Smooth muscle cell (in vitro differentiated cells): ENCODE data around the gene CNBP. TPM values are rescaled to one million over a fixed set of nuclear protein-coding genes. Genes with fewer than 3 reads are reported as not detected.

Experiments
- DNase-seq: peaks from one replicate; lab custom pipeline; 2025; ENCODE audit not compliant: unreplicated experiment; lab: John Stamatoyannopoulos, UW
- H2AFZ ChIP-seq: fragments of 200-600 bp; sonication (generic); 2 replicates; pipeline ENCODE4 v1.6.0; 2016; ENCODE audit warnings: antibody characterized with exemption, low read depth, mild to moderate bottlenecking
- H3F3A ChIP-seq: fragments of 200-600 bp; sonication (generic); 2 replicates; pipeline ENCODE4 v1.6.0; 2017; ENCODE audit warnings: antibody characterized with exemption, low read depth
- H3K27ac ChIP-seq: fragments of 200-600 bp; sonication (generic); 2 replicates; pipeline ENCODE4 v1.5.1; 2016; ENCODE audit warnings: low read depth, mild to moderate bottlenecking
- H3K27me3 ChIP-seq: fragments of 200-600 bp; sonication (generic); 2 replicates; pipeline ENCODE4 v1.6.1; 2016; ENCODE audit warnings: low read depth, mild to moderate bottlenecking
- H3K36me3 ChIP-seq: fragments of 200-600 bp; sonication (generic); 2 replicates; pipeline ENCODE4 v1.5.1; 2016; ENCODE audit warnings: low read depth
- H3K4me1 ChIP-seq: fragments of 200-600 bp; sonication (generic); 2 replicates; pipeline ENCODE4 v1.5.1; 2016; ENCODE audit warnings: low read depth
- H3K4me2 ChIP-seq: fragments of 200-600 bp; sonication (generic); 2 replicates; pipeline ENCODE4 v1.6.0; 2016; ENCODE audit warnings: mild to moderate bottlenecking
- H3K4me3 ChIP-seq: fragments of 200-600 bp; sonication (generic); 2 replicates; pipeline ENCODE4 v1.5.1; 2016; ENCODE audit warnings: mild to moderate bottlenecking
- H3K79me2 ChIP-seq: fragments of 200-600 bp; sonication (generic); 2 replicates; pipeline ENCODE4 v1.6.0; 2016; ENCODE audit warnings: low read depth, mild to moderate bottlenecking
- H3K9ac ChIP-seq: fragments of 200-600 bp; sonication (generic); 2 replicates; pipeline ENCODE4 v1.6.0; 2016; ENCODE audit warnings: low read depth
- H3K9me3 ChIP-seq: fragments of 200-600 bp; sonication (generic); replicated peaks from 2 replicates; pipeline ENCODE4 v1.5.1; 2016; ENCODE audit warnings: low read depth
- H4K20me1 ChIP-seq: fragments of 200-600 bp; sonication (generic); 2 replicates; pipeline ENCODE4 v1.6.0; 2016; ENCODE audit warnings: low read depth
- WGBS: methylation state at CpG from one replicate; pipeline ENCODE4 v1.1.7; 2016; ENCODE audit warnings: low lambda C conversion rate; 5-methylcytosine and 5-hydroxymethylcytosine counted together
- polyA plus RNA-seq: library from polyadenylated mRNA; unstranded; fragments of >200 nt; fragmentation: Nextera tagmentation; extraction: Ambion mirVana; gene quantifications from 2 replicates; pipeline ENCODE4 v1.2.1, GENCODE V29; 2016
- total RNA-seq: library from RNA; depleted of rRNA; stranded (reverse); fragments of >200 nt; gene quantifications from 2 replicates; pipeline ENCODE4 v1.2.3, GENCODE V29; 2014
- TF ChIP-seq, protein P1 (sequence below): fragments of 200-600 bp; sonication (generic); IDR thresholded peaks from 2 replicates; pipeline ENCODE4 v1.5.1; 2017; ENCODE audit warnings: borderline replicate concordance, mild to moderate bottlenecking, antibody characterized with exemption; ENCODE audit not compliant: insufficient read depth, poor library complexity, severe bottlenecking

Gene CNBP
- total and polyA plus RNA-seq, 2 experiments from 2014 or later = 181 to 198 TPM

DNA sequence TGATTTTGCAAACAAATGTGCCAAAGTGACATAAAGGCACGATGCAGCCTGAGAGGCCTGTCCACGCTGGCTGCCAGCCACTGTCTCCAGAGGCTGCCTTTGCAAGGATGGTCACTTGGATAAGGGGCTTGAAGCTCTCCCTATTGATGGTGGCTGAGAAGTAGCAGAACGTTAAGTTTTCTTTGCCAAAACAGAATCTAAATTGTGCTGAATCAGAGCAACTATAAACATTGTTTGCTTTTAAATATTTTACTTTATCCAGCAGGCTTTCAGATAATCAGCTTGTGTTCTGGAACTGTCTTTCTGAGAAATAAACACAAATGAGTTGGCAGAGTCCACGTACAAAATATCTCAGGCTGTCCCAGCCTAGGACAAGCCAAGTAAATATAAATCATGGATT, 23.8 kb upstream of the CNBP start:
- Histone ChIP-seq H3F3A (no peaks in the 10 kb centered on the region), H3K36me3 (no peaks in the 10 kb centered on the region), H3K9ac (no peak overlapping the region), H3K79me2 (no peaks in the 10 kb centered on the region), H2AFZ (no peak overlapping the region), H3K4me3 (no peak overlapping the region), H3K9me3 (no peaks in the 10 kb centered on the region), H3K4me2 (peak overlapping the region; percentile 1), H4K20me1 (no peaks in the 10 kb centered on the region), H3K4me1 (no peaks in the 10 kb centered on the region), H3K27me3 (no peaks in the 10 kb centered on the region), H3K27ac (no peak overlapping the region)
- WGBS = 43% methylated on average over 4 of the region's 4 CpGs
- TF ChIP-seq, protein P1, sequence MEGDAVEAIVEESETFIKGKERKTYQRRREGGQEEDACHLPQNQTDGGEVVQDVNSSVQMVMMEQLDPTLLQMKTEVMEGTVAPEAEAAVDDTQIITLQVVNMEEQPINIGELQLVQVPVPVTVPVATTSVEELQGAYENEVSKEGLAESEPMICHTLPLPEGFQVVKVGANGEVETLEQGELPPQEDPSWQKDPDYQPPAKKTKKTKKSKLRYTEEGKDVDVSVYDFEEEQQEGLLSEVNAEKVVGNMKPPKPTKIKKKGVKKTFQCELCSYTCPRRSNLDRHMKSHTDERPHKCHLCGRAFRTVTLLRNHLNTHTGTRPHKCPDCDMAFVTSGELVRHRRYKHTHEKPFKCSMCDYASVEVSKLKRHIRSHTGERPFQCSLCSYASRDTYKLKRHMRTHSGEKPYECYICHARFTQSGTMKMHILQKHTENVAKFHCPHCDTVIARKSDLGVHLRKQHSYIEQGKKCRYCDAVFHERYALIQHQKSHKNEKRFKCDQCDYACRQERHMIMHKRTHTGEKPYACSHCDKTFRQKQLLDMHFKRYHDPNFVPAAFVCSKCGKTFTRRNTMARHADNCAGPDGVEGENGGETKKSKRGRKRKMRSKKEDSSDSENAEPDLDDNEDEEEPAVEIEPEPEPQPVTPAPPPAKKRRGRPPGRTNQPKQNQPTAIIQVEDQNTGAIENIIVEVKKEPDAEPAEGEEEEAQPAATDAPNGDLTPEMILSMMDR = no peak
- no peak for DNase-seq

DNA sequence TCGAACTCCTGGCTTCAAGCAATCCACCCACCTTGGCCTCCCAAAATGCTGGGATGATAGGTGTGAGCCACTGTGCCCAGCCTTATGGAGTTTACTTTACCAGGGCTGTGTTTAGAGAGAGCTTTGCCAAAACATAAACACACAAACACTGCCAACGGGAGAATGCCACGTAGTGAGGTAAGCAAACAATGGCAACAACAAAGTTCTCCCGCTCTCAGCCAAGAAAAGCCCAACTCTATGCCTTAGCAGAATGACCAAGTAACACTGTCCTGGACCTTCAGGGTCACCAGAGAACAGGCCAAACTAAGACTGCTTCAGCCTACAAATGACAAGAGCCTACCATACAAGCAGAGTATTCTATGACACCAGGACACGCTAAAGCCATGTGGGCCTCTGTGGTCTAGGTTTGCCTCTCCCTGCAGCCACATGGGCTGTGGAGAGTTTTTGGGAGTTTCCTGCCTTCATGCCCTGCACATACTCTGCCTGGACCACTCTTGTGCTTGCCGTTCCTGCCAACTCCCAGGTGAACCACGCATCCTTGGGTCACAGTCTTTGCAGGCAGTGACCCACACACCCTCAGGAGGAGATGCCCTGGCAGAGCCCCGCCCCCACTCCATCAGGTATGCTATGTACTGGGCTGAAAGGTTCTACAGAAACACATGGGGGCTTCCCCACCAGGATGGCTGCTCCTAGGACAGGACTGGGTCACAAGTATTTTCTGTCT, 21.6 kb upstream of the CNBP start:
- TF ChIP-seq, protein P1 = no peak
- H3K79me2 ChIP-seq = no peaks in the 10 kb centered on the region

DNA sequence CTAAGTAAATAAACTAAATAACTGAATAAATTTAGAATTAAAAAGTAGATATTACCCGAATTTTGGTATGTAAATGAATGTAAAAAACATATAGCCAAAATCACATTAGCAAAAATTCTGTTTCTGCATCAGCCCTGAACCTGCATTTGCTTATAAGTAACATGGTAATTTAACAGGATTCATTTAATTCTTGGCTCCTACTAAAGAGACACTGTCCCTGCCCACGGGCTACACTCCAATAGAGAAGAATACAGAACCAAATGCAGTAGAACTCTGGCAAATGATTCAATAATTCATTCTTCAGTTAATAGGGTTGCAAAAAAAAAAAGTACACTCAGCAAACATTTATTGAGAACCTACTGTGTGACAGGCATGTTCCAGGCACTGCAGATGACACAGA, 20.8 kb upstream of the CNBP start:
- 86% methylated on average over 2 of the region's 2 CpGs for WGBS
- no peak overlapping the region for H2AFZ ChIP-seq
- H3K79me2 ChIP-seq = no peaks in the 10 kb centered on the region
- H3K36me3 ChIP-seq = no peaks in the 10 kb centered on the region
- H3K9ac ChIP-seq = no peak overlapping the region
- no peaks in the 10 kb centered on the region for H4K20me1 ChIP-seq
- no peaks in the 10 kb centered on the region for H3K9me3 ChIP-seq
- no peak overlapping the region for H3K27ac ChIP-seq
- TF ChIP-seq, protein P1 = no peak
- H3K4me2 ChIP-seq = no peak overlapping the region
- no peaks in the 10 kb centered on the region for H3K4me1 ChIP-seq
- H3K27me3 ChIP-seq = no peaks in the 10 kb centered on the region
- no peaks in the 10 kb centered on the region for H3F3A ChIP-seq
- no peak overlapping the region for H3K4me3 ChIP-seq
- DNase-seq = no peak

More for the DNA sequence above, 21.6 kb upstream of the CNBP start:
- Histone ChIP-seq H3K36me3 (no peaks in the 10 kb centered on the region), H3K27me3 (no peaks in the 10 kb centered on the region), H3K4me1 (no peaks in the 10 kb centered on the region), H3K4me3 (no peak overlapping the region), H3K27ac (no peak overlapping the region), H4K20me1 (no peaks in the 10 kb centered on the region), H3K9ac (no peak overlapping the region), H2AFZ (no peak overlapping the region), H3K9me3 (no peaks in the 10 kb centered on the region), H3F3A (no peaks in the 10 kb centered on the region), H3K4me2 (no peak overlapping the region)
- no peak for DNase-seq
- 93% methylated on average over 8 of the region's 8 CpGs for WGBS

DNA sequence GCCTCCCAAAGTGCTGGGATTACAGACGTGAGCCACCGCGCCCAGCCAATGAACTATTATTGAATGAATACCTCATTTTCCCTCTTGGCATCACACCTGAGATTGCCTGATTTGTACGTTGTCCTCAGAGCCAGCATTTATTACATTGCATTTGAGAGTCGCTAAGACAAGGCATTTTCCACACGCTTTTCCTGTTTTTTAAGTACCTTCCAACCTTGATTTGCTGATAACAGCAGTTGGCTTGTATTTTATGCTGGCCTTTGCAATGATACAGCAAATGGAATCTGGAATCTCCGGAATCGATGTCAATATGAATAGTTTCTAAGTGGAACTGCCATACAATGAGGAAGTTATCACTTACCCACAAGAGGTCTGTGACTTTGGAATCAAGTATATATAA, 15.7 kb upstream of the CNBP start:
- H4K20me1 ChIP-seq = no peaks in the 10 kb centered on the region
- H3K4me2 ChIP-seq = no peak overlapping the region
- no peaks in the 10 kb centered on the region for H3K9me3 ChIP-seq
- TF ChIP-seq, protein P1 = no peak
- no peak for DNase-seq
- no peak overlapping the region for H3K4me3 ChIP-seq
- no peaks in the 10 kb centered on the region for H3K4me1 ChIP-seq
- 92% methylated on average over 8 of the region's 8 CpGs for WGBS
- H3K27me3 ChIP-seq = no peaks in the 10 kb centered on the region
- H2AFZ ChIP-seq = no peak overlapping the region
- H3K27ac ChIP-seq = no peak overlapping the region
- no peak overlapping the region for H3K9ac ChIP-seq
- H3K36me3 ChIP-seq = no peaks in the 10 kb centered on the region
- H3K79me2 ChIP-seq = no peaks in the 10 kb centered on the region
- H3F3A ChIP-seq = peaks cover 5% of the 10 kb centered on the region
